Testis (tissue), 2 donors: ENCODE measurements around the gene ZC3H18.

Experiments
- POLR2A ChIP-seq: fragments of 450-650 bp; IDR thresholded peaks from one replicate; pipeline ENCODE4 v1.6.1; 2017; ENCODE audit warnings: antibody characterized with exemption, mild to moderate bottlenecking, moderate library complexity
- TF ChIP-seq, protein P1 (sequence below), 3 experiments: fragments of 450-650 bp in 2 of 3; fragments of 200-600 bp in 1 of 3; sonication (generic) in 1 of 3; IDR thresholded peaks; one replicate each; pipeline ENCODE4 v1.5.1; 2016 to 2019; ENCODE audit warnings: antibody characterized with exemption in 3 of 3, mild to moderate bottlenecking in 2 of 3, moderate library complexity in 1 of 3

DNA sequence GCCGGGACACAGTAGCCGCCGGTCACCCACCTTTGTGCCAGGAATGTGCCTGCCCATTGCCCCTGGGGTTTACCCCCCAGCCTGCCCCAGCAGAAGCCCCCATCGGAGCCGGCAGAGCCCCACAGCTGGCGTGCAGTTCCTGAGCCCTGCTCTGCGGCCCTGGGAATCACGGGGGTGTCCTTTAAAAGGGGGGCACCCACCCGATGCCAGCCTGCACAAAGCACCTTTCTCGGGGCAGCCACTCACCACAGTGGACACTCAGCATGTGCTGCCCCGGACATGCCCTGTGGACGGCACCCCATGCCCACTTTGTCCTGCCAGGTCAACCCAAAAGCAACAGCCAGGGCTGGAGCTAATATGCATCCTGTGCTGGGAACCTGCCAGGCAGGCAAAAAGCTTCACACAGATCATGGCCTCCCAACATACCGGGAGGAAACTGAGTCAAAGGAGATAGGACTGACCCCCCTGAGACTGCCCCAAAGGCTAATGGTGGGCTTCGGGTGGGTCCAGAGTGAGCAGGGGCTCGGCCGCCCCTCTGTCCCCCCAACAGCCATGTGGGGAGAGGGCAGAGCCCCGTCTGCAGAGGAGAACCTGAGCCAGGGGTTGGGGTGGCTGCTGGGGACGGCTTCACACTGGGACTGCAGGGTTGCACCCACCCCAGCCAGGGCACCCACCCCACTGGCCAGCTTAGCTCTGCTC is 45.8 kb upstream of the ZC3H18 start:
- no peak for TF ChIP-seq POLR2A
- TF ChIP-seq, protein P1, sequence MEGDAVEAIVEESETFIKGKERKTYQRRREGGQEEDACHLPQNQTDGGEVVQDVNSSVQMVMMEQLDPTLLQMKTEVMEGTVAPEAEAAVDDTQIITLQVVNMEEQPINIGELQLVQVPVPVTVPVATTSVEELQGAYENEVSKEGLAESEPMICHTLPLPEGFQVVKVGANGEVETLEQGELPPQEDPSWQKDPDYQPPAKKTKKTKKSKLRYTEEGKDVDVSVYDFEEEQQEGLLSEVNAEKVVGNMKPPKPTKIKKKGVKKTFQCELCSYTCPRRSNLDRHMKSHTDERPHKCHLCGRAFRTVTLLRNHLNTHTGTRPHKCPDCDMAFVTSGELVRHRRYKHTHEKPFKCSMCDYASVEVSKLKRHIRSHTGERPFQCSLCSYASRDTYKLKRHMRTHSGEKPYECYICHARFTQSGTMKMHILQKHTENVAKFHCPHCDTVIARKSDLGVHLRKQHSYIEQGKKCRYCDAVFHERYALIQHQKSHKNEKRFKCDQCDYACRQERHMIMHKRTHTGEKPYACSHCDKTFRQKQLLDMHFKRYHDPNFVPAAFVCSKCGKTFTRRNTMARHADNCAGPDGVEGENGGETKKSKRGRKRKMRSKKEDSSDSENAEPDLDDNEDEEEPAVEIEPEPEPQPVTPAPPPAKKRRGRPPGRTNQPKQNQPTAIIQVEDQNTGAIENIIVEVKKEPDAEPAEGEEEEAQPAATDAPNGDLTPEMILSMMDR (IDR thresholded peaks at IDR 0.05) = no peak
